ENCODE results near the gene LDLRAD4.

DNA sequence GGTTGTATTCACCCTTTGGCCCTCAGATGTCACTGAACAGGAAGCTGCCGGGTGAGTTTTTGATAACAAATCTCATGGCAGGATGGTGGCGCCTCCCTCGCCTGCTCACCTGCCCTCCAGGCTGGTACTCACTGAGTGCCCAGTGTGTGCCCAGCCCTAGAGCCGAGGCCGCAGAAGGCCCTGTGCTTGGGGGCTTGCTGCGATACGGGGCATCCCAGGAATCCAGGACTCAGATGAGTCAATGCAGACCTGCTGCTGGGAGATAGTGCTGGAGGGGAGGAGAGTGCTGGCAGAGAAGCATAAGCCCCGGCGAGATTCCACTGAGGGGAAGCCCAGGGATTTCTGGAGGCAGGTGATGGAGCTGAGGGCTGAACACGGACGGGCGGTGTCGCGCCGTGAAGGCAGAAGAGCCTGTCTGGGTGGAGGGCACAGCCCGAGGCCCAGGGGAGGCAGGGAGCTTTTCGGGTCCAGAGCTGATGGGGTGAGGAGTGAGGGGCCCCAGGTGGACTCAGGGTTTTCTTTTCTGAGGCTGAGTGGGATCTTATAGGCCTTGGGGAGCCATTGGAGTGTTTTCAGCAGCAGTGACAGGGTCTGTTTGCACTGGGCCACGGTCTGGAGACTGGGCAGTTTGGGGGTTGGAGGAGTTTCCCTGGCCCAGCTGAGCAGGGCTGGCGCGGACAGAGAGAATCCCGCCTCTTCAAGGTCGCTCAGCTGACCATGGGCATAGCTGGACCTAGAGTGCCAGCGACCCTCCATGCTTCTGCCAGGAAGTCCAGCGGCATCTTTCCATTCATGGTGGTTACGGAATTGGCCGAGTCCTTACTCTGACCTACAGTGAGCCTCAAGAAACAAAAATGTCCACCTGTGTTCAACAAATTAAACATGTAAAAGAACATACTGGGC lies 35.5 kb downstream of the LDLRAD4 start:
- no peak for TF ChIP-seq CTCF (conservative IDR thresholded peaks at IDR 0.05; ENCODE audit: low read depth, low read length)
- no peak for TF ChIP-seq EZH2 (IDR thresholded peaks at IDR 0.05; ENCODE audit: borderline replicate concordance, low read depth, low read length, poor library complexity, severe bottlenecking)

Measured in A673 (cell line).